Activated CD4-positive, alpha-beta memory T cell treated with anti-CD3 and anti-CD28 coated beads for 36 hours (primary cell): ENCODE data around the gene NRAP. TPM values are rescaled to one million over a fixed set of nuclear protein-coding genes. Genes with fewer than 3 reads are reported as not detected.

Experiments
- CTCF ChIA-PET: fragments of 350-600 bp; sonication (Branson Sonifier 250); formaldehyde crosslinking; loops from one replicate; lab custom pipeline; 2021; ENCODE audit warnings: antibody characterized with exemption, inconsistent platforms; lab: Charles Lee
- POLR2A ChIA-PET: fragments of 350-600 bp; sonication (Branson Sonifier 250); formaldehyde crosslinking; loops from one replicate; lab custom pipeline; 2021; ENCODE audit warnings: antibody characterized with exemption; lab: Charles Lee
- DNase-seq: peaks from one replicate; pipeline ENCODE4 v3.0.0-alpha.2; 2020
- H3K27ac Mint-ChIP-seq: one replicate; pipeline ENCODE4 v1.8.0; 2021; ENCODE audit warnings: mixed read lengths
- H3K27me3 Mint-ChIP-seq: one replicate; pipeline ENCODE4 v1.8.0; 2021; ENCODE audit warnings: mixed read lengths
- H3K36me3 Mint-ChIP-seq: one replicate; pipeline ENCODE4 v1.8.0; 2021; ENCODE audit warnings: mixed read lengths
- H3K4me1 Mint-ChIP-seq: one replicate; pipeline ENCODE4 v1.8.0; 2021; ENCODE audit warnings: low read depth, mixed read lengths
- H3K4me3 Mint-ChIP-seq: one replicate; pipeline ENCODE4 v1.8.0; 2021; ENCODE audit warnings: mild to moderate bottlenecking, mixed read lengths
- H3K9me3 Mint-ChIP-seq: one replicate; pipeline ENCODE4 v1.8.0; 2021; ENCODE audit warnings: mixed read lengths
- intact Hi-C: fragments of 100-400 bp; cut with micrococcal nuclease; formaldehyde crosslinking; loops from one replicate; pipeline ENCODE4 v1.15.1; 2023
- total RNA-seq, 2 experiments: library from RNA; stranded (reverse); gene quantifications; one replicate each; pipeline ENCODE4 v1.2.3, GENCODE V29; 2021

Gene NRAP, protein sequence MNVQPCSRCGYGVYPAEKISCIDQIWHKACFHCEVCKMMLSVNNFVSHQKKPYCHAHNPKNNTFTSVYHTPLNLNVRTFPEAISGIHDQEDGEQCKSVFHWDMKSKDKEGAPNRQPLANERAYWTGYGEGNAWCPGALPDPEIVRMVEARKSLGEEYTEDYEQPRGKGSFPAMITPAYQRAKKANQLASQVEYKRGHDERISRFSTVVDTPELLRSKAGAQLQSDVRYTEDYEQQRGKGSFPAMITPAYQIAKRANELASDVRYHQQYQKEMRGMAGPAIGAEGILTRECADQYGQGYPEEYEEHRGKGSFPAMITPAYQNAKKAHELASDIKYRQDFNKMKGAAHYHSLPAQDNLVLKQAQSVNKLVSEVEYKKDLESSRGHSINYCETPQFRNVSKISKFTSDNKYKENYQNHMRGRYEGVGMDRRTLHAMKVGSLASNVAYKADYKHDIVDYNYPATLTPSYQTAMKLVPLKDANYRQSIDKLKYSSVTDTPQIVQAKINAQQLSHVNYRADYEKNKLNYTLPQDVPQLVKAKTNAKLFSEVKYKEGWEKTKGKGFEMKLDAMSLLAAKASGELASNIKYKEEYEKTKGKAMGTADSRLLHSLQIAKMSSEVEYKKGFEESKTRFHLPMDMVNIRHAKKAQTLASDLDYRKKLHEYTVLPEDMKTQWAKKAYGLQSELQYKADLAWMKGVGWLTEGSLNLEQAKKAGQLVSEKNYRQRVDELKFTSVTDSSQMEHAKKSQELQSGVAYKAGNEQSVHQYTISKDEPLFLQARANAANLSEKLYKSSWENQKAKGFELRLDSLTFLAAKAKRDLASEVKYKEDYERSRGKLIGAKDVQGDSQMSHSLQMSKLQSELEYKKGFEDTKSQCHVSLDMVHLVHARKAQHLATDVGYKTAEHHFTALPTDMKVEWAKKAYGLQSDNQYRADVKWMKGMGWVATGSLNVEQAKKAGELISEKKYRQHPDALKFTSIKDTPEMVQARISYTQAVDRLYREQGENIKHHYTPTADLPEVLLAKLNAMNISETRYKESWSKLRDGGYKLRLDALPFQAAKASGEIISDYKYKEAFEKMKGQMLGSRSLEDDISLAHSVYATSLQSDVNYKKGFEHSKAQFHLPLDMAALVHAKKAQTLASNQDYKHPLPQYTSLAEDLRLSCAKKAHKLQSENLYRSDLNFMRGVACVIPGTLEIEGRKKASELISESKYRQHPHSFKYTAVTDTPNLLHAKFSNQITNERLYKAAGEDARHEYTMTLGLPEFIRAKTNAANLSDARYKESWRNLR (N-terminal part only)
- total RNA-seq = not detected

DNA sequence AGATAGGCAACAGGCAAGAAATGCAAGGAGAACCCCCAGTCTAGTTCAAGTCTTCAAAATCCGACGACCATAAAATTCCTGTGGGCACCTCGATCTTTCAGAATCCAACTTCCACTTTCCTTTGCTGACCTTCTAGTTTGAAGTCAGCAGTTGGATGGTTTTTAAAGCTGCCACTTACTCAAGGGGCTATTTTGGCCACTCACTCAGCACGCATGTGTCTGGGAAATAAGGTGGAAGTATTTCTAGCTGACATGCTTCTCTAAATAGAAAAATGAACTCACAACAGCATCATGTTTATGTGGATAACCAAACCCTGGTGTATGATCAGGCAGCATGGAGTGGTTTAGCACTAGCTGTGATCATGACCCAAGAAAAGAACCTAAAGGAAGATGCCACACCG is at the start of gene NRAP:
Gene NRAP, minus strand, starts transcription at position 134 of the 400 bp plus-strand sequence. CDS start 159 bp downstream, outside the sequence.
- intact Hi-C loops = no loop called here
- DNase-seq = no peak
- Mint-ChIP-seq H3K4me1 (peaks cover 6% of the 10 kb centered on the region), H3K27ac (no peak within 1 kb of the TSS), H3K27me3 (peaks cover 6% of the 10 kb centered on the region), H3K4me3 (no peak within 1 kb of the TSS), H3K9me3 (no peaks in the 10 kb centered on the region), H3K36me3 (no peaks in the 10 kb centered on the region)
- POLR2A ChIA-PET = no interaction called here
- CTCF ChIA-PET = interaction anchor here (1.1 kb wide), 1 partner anchor 41 kb away, joined by 4 read pairs; no protein-coding TSS in a partner anchor

DNA sequence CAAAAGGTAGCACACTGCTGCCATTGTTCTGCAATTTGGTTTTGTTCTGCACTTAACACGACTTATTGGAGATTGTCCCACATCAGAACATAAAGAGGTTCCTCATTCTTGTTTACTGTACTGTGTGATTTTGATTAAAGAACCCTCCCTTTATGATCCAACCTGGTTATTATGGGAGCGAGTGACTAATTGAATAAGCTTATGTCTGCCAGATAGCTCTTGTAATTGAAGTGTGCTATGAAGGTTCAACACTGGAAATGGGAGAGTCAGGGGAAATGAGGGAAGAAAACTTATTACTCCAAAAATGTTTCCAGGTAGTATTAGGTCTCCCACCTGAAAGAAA is 49.8 kb upstream of the NRAP start:
- Mint-ChIP-seq H3K27ac (no peak overlapping the region), H3K36me3 (peaks cover 18% of the 10 kb centered on the region), H3K27me3 (no peaks in the 10 kb centered on the region), H3K4me1 (peaks cover 7% of the 10 kb centered on the region), H3K9me3 (no peaks in the 10 kb centered on the region), H3K4me3 (no peak overlapping the region)
- ChIA-PET POLR2A (no interaction called here), CTCF (interaction anchor here (1.0 kb wide), 1 partner anchor 9 kb away, joined by 3 read pairs; no protein-coding TSS in a partner anchor)
- intact Hi-C loops = no loop called here
- DNase-seq = no peak

DNA sequence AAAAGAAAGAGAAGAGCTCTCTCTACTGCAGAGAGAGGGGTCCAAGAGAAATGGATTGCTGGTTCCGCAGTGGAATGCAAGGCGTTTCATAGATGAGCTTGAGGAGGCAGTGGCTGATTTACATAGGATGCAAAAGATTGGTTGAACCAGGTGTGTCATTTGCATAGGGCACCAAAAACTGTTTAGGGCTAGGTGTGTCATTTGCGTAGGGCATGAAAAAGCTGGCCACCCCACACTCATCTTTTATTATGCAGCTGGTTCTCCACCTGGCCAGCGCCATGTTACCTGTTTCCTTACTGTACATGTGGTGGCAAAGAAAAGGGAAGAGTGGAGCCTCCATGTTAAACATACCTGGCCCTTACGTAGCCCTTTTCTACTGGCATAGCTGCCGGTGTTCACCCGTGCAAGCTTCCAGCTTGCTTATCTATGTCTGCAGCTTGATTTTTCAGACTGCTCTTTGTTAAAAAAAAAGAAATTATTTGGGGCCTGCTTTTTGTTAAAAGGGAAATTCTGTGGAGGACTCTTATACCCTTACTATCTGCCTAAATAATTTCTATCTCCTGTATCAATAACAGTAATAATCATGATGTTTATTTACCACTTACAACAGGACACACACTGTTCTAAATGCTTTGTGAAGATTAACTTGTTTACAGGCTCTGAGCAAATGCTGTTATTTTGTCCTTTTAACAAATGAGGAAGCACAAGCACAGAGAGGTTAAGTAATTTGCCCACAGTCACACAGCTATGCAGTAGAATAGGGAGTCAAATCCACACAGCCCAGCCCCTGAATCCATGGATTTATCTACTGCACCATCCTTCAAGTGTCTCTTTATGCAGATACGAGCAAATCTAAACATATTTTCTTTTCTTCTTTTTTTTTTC is 49.2 kb upstream of the NRAP start:
- intact Hi-C loops = no loop called here
- Mint-ChIP-seq H3K9me3 (no peaks in the 10 kb centered on the region), H3K27me3 (no peaks in the 10 kb centered on the region), H3K4me1 (peaks cover 9% of the 10 kb centered on the region), H3K36me3 (peaks cover 14% of the 10 kb centered on the region), H3K4me3 (no peak overlapping the region), H3K27ac (no peak overlapping the region)
- no peak for DNase-seq
- POLR2A ChIA-PET = no interaction called here
- CTCF ChIA-PET = interaction anchor here (0.6 to 1.0 kb wide), 2 partner anchors 9 to 1054 kb away, joined by 3 read pairs; no protein-coding TSS in a partner anchor

DNA sequence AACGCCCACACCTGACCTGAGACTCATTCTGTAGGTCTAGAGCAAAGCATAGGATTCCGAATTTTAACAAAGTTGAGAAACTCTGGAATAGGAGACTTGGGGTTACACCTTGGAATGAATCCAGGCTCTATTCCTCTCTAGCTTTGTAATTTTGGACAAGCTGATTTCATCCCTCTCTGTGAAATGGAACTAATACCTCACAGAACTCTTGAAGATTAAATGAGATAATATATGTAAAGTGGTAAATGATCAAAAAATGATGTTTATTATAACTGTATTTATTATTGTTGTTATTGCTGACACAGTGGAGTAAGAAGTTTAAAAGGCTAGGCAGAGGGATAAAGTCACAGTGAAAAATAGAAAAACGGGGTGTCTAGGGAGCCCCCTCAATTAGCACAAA is 48.2 kb upstream of the NRAP start:
- ChIA-PET POLR2A (no interaction called here), CTCF (no interaction called here)
- no peak overlapping the region for H3K4me3 Mint-ChIP-seq
- peaks cover 13% of the 10 kb centered on the region for H3K4me1 Mint-ChIP-seq
- intact Hi-C loops = no loop called here
- no peaks in the 10 kb centered on the region for H3K9me3 Mint-ChIP-seq
- H3K27ac Mint-ChIP-seq = no peak overlapping the region
- no peaks in the 10 kb centered on the region for H3K27me3 Mint-ChIP-seq
- H3K36me3 Mint-ChIP-seq = peaks cover 13% of the 10 kb centered on the region
- no peak for DNase-seq

DNA sequence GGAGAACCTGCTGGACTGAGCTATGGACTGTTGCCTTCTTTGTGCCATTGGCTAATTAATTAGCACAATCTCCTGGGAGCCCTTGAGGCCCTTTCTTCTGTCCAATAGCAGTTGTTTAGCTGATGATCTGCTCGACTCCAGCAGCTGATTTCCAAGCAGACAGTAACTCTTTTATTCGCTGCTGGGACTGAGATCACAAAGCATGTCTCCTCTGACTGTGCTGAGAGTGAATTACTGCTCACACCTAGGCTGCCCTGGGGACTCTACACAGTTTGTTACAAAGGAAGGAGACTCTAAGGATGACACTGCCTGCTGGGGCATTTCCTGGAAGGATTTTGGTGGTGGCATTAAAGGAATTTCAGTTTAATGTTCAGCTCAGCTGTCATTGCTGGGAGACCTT is 47.3 kb upstream of the NRAP start:
- peaks cover 9% of the 10 kb centered on the region for H3K36me3 Mint-ChIP-seq
- POLR2A ChIA-PET = no interaction called here

DNA sequence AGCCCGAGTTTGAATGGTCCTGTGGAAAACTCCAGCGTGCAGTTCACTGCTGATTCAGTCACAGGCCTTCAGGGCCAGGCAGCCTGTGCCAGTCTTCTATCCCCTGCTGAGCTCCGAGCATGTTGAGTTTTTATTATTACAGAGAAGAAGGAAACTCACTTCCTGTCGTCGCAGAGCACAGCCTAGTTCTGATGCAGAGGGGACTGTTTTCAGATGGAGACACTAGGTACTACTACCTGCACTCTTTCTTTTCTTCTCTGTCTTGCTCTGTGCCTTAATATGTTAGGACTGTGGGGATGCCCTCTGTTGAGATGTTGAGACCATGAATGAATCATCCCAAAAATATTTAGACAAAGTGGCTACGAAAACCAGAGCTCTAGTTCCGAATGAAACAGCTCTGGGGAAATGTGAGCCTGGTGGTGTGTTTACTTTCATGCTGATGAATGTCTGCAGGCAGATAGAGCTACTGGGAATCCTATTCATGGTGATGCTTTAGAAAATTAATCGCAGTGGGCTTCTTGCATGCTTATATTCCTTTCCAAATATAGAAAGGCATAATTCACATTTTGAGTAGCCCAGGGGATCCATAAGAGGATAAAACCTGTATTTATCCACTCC is 45.5 kb upstream of the NRAP start:
- DNase-seq = no peak
- Mint-ChIP-seq H3K36me3 (peaks cover 9% of the 10 kb centered on the region), H3K9me3 (no peaks in the 10 kb centered on the region), H3K27ac (no peak overlapping the region), H3K4me3 (no peak overlapping the region), H3K27me3 (no peaks in the 10 kb centered on the region), H3K4me1 (peaks cover 27% of the 10 kb centered on the region)
- intact Hi-C loops = no loop called here
- POLR2A ChIA-PET = no interaction called here
- CTCF ChIA-PET = interaction anchor here (0.6 to 1.9 kb wide), 2 partner anchors 30 to 988 kb away, joined by 5 to 8 read pairs; partner anchors contain the start of gene CASP7

More for the DNA sequence above, 47.3 kb upstream of the NRAP start:
- Mint-ChIP-seq H3K27me3 (no peaks in the 10 kb centered on the region), H3K27ac (no peak overlapping the region), H3K4me3 (no peak overlapping the region), H3K4me1 (peaks cover 22% of the 10 kb centered on the region), H3K9me3 (no peaks in the 10 kb centered on the region)
- CTCF ChIA-PET = no interaction called here
- DNase-seq = no peak
- intact Hi-C loops = no loop called here

DNA sequence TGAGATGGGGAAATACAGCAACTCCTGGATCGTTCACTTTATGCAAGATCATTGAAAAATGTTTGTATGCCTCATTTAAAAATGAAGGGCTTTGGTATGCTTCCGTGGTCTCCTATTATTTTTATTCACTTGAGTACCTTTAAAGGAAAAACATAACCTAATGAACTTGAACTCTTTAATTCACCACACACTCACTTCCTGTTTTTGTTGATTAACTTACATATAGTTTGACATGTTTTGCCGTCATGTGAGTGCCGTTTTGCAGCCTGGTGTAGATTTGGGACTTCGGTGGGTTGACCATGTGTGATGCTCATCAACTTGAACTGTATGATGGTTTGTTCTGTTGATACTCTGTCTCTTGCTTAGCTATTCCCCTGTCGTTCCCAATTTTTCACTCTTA is 44.8 kb upstream of the NRAP start:
- CTCF ChIA-PET = interaction anchor here (0.6 to 1.9 kb wide), 2 partner anchors 29 to 988 kb away, joined by 5 to 8 read pairs; partner anchors contain the start of gene CASP7
- Mint-ChIP-seq H3K4me1 (peaks cover 27% of the 10 kb centered on the region), H3K36me3 (peaks cover 5% of the 10 kb centered on the region), H3K9me3 (no peaks in the 10 kb centered on the region), H3K4me3 (no peak overlapping the region), H3K27me3 (no peaks in the 10 kb centered on the region), H3K27ac (no peak overlapping the region)
- no peak for DNase-seq
- intact Hi-C loops = no loop called here
- POLR2A ChIA-PET = no interaction called here

DNA sequence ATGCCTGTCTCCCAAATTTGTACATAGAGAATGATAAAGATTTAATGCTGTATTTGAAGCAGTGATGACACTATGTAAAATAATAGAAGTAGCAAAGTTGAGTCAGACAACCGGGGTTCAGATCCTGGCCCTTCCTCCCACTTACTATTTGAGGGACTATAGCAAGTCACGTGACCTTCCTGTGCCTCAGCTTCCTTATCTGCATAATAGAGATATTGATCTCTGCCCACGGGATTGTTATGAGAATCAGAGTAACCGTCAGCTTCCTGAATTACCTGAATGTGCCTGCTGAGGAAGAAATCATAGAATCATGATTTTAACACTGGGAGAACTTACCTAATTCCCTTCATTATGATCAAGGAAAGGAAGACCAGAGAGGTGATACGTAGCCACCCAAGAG is 42.8 kb upstream of the NRAP start:
- H3K4me1 Mint-ChIP-seq = peaks cover 27% of the 10 kb centered on the region
- intact Hi-C loops = loop anchor here (1.0 kb wide), 1 partner anchor 25 kb away; no protein-coding TSS in a partner anchor
- ChIA-PET CTCF (interaction anchor here (1.1 to 1.6 kb wide), 5 partner anchors 10 to 399 kb away, joined by 3 to 8 read pairs (median 3); no protein-coding TSS in a partner anchor), POLR2A (interaction anchor here (1.6 kb wide), 1 partner anchor 27 kb away, joined by 4 read pairs; the partner anchor contains the start of gene CASP7)
- H3K4me3 Mint-ChIP-seq = no peak overlapping the region
- no peak for DNase-seq
- H3K9me3 Mint-ChIP-seq = no peaks in the 10 kb centered on the region
- H3K36me3 Mint-ChIP-seq = peaks cover 5% of the 10 kb centered on the region
- H3K27me3 Mint-ChIP-seq = no peaks in the 10 kb centered on the region
- H3K27ac Mint-ChIP-seq = no peak overlapping the region

DNA sequence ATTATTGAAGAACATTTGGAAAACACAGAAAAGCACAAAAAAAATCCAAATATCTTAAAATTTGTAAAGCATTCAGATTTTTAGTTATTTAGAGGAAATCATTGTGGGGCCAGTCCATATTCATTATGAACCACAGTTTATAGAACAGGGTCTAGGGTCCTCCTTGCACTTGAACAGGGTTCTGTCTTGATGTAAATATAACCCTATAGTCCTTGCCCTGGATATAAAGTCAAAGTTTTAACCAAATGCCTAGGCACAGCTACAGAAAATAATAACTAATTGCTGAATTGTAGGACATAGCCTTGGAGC is 41.5 kb upstream of the NRAP start:
- H3K27ac Mint-ChIP-seq = peak overlapping the region; percentile 8
- H3K4me1 Mint-ChIP-seq = peaks cover 27% of the 10 kb centered on the region

DNA sequence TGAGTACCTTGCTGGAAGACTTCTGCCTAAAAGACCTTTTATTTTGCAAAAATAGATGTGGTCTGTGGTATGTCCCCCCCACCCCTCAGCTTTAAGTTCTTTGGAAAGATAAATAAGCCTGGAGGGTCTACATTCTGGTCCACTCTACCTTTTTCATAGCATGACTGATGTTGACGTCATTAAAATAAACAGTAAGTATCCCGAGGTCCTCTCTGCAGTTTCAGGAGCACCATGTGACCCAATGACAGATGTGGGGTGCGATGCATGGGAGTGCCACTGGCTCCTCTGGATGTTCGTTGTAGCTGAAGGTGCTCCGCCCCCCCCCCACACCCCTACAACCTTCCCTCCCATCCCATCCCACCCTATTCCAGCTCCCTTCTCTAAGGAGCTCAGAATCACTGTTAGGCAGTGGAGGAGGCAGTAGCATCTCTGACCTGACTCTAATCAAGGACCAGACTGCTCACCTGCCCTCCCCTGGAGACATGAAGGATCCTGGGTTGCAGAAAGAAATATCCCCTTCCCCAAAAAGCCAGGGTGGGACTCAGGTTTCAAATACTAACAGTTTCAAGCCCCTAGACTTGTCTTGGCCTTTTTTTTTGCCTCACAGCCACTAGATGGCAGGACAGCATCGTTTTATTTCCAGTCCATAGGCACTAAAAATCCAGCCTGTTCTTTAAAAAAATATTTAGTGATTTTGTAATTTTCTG is 40.9 kb upstream of the NRAP start:
- peaks cover 27% of the 10 kb centered on the region for H3K4me1 Mint-ChIP-seq
- H3K9me3 Mint-ChIP-seq = no peaks in the 10 kb centered on the region
- no peak overlapping the region for H3K27ac Mint-ChIP-seq
- peaks cover 9% of the 10 kb centered on the region for H3K36me3 Mint-ChIP-seq
- intact Hi-C loops = loop anchor here (1.0 kb wide), 1 partner anchor 399 kb away; no protein-coding TSS in a partner anchor
- H3K4me3 Mint-ChIP-seq = no peak overlapping the region
- no peaks in the 10 kb centered on the region for H3K27me3 Mint-ChIP-seq
- ChIA-PET POLR2A (no interaction called here), CTCF (interaction anchor here (0.6 to 1.4 kb wide), 10 partner anchors 9 to 392 kb away, joined by 3 to 6 read pairs (median 3); partner anchors contain the start of gene NRAP)
- DNase-seq = peak; percentile 32

More for the DNA sequence above, 41.5 kb upstream of the NRAP start:
- no peak for DNase-seq
- no peaks in the 10 kb centered on the region for H3K27me3 Mint-ChIP-seq
- peaks cover 8% of the 10 kb centered on the region for H3K36me3 Mint-ChIP-seq
- ChIA-PET POLR2A (interaction anchor here (1.6 kb wide), 1 partner anchor 25 kb away, joined by 4 read pairs; the partner anchor contains the start of gene CASP7), CTCF (interaction anchor here (0.6 to 1.6 kb wide), 6 partner anchors 11 to 397 kb away, joined by 3 to 8 read pairs (median 4); partner anchors contain the start of gene NRAP)
- intact Hi-C loops = loop anchor here (1.0 kb wide), 1 partner anchor 398 kb away; no protein-coding TSS in a partner anchor
- no peak overlapping the region for H3K4me3 Mint-ChIP-seq
- no peaks in the 10 kb centered on the region for H3K9me3 Mint-ChIP-seq
